GM21619 (cell line): Measurements from ENCODE around the gene TULP4.

Source experiments
- ATAC-seq: cut with Tn5 transposase; IDR thresholded peaks from one replicate; pipeline ENCODE4 v1.9.1; 2021; ENCODE audit not compliant: unreplicated experiment

TULP4 gene

DNA sequence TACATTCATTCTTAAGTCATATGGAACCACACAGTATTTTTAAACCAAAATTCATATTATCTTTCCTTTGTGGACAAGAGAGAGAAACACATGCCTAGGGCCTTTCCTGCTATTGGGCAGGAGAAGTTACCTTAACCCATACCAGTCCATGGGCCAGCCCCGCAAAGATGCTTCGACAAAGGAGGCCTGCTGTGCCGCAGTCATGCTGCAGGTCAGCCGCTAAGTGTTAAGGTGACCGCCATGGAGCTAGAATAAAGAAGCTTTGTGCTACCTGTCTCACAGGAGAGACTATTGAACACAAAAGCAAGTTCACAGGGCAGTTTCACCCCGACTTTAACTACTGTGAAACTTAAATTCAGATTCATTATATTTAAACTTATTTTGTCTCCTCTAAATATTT lies 185.4 kb downstream of the TULP4 start:
- no peak for ATAC-seq

DNA sequence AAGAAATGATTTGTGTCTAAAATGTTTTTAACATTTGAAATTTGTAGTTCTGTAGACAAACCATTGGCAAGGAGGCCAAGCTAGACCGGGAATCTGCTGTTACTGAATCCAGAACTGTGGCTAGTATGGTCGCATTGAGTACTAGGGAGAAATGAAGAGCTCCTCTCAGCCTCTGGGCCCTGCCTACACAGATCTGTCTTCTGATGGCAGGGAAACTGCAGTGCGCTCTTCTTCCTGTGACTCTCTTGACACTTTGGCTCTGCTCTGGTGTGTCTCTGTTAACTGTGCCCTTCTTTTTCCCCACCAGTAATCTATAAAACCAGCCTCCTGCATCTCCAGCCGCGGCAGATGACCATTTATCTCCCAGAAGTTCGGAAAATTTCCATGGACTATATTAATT lies 186.1 kb downstream of the TULP4 start:
- ATAC-seq, result no peak

DNA sequence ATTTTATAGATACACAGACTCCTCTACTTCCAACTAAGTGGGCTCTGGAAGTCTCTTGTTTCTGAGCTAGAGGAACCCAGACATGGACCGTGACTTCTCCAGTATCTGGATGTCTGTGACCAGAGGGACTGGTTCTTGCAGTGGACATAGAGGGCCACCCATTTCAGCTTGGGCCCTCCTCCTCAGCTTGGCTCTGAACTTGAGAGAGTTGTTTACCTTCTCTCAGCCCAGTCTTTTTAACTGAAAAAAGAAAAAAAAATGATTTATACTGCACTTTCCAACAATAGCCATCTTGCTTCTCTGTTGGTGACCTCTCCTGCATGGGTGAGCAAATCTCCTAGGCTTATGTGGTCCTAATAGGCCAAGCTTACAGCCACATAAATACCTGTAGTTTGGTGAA lies 187.3 kb downstream of the TULP4 start:
- no peak for ATAC-seq

DNA sequence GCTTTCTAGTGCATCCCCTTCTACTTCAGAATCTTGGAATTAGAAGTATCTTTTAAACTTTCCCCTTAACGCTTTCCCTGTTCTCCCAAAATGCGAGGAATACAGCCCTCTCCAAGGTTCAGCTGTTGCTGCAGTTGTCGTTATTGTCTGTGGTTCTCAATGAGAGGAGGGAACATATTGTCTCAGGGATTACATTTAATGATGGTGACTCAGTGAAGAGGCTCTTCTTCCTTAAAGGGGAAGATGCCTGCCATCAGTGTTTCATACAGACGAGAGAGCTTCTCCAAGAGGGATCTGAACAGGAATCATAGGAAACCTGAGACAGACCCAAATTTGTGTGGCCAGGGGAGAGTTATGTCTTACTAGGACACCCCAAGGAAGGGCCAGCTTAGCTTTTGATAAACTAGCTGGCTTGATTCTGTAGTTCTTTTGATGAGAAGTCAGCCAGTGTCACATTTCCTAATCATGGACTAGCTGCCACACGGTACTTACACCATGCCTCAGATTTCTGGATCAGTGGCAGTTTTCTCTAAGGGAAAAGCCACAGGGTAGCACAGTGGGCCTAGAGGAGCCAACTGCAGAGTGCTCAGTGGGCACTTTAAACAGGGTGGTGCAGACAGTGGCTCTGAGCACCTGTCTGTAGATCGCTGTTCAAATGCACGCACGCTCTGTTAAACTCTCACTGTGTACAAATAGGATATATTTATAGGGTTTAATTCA lies 187.9 kb downstream of the TULP4 start:
- no peak for ATAC-seq

DNA sequence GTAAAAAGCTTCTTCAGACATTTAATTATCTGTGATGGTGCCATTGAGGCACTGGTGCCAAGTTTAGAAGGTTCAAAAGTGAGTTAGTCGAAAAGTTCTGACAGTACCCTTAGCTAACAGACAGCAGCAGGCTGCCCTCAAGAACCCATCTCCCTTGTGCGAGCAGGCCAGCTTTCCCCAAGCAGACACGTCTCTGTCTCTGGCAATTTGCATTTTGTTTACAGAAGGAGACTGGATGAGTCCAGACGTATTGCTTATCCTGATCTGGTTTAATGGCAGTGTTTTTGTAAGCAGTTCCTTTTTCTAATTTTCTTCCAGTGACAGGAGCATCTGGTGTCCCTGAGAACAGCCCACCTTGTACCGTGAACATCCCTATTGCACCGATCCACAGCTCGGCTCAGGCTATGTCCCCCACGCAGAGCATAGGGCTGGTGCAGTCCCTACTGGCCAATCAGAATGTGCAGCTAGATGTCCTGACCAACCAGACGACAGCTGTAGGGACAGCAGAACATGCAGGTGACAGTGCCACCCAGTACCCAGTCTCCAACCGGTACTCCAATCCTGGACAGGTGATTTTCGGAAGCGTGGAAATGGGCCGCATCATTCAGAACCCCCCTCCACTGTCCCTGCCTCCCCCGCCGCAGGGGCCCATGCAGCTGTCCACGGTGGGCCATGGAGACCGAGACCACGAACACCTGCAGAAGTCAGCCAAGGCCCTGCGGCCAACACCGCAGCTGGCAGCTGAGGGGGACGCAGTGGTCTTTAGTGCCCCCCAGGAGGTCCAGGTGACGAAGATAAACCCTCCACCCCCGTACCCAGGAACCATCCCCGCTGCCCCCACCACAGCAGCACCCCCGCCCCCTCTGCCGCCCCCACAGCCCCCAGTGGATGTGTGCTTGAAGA lies 189.3 kb downstream of the TULP4 start:
- ATAC-seq, result no peak

DNA sequence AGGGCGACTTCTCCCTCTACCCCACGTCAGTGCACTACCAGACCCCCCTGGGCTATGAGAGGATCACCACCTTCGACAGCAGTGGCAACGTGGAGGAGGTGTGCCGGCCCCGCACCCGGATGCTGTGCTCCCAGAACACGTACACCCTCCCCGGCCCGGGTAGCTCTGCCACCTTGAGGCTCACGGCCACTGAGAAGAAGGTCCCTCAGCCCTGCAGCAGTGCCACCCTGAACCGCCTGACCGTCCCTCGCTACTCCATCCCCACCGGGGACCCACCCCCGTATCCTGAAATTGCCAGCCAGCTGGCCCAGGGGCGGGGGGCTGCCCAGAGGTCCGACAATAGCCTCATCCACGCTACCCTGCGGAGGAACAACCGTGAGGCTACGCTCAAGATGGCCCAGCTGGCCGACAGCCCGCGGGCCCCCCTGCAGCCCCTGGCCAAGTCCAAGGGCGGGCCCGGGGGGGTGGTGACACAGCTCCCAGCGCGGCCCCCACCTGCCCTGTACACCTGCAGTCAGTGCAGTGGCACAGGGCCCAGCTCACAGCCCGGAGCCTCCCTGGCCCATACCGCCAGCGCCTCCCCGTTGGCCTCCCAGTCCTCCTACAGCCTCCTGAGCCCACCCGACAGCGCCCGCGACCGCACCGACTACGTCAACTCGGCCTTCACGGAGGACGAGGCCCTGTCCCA lies 190.1 kb downstream of the TULP4 start:
- no peak for ATAC-seq

DNA sequence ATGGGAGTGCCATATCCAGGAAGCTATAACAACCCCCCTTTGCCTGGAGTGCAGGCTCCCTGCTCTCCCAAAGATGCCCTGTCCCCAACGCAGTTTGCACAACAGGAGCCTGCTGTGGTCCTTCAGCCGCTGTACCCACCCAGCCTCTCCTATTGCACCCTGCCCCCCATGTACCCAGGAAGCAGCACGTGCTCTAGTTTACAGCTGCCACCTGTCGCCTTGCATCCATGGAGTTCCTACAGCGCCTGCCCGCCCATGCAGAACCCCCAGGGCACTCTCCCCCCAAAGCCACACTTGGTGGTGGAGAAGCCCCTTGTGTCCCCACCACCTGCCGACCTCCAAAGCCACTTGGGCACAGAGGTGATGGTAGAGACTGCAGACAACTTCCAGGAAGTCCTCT lies 191.0 kb downstream of the TULP4 start:
- ATAC-seq, result no peak

DNA sequence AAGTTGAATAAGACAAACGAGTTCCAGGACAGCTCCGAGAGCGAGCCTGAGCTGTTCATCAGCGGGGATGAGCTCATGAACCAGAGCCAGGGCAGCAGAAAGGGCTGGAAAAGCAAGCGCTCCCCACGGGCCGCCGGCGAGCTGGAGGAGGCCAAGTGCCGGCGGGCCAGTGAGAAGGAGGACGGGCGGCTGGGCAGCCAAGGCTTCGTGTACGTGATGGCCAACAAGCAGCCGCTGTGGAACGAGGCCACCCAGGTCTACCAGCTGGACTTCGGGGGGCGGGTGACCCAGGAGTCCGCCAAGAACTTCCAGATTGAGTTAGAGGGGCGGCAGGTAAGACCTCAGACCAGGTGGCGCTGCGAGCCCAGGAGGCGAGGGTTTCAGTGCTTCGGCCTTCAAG lies 191.6 kb downstream of the TULP4 start:
- no peak for ATAC-seq

DNA sequence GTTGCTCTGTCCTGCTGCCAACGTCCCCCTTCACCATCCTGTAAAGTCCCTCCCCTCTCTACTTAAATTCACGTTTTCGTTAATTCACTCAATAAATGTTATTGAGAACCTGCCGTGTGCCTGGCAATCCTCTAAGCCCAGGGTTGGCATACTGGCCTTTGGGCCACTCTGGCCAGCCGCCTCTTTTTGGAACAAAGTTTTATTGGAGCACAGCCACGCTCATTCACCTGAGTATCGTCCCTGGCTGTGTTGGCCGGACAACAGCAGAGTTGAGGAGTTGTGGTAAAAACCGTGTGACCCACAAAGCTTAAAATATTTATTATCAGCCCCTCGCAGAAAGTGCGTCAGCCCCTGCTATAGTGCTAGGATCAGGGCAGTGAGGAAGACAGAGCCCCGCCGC lies 192.9 kb downstream of the TULP4 start:
- no peak for ATAC-seq

DNA sequence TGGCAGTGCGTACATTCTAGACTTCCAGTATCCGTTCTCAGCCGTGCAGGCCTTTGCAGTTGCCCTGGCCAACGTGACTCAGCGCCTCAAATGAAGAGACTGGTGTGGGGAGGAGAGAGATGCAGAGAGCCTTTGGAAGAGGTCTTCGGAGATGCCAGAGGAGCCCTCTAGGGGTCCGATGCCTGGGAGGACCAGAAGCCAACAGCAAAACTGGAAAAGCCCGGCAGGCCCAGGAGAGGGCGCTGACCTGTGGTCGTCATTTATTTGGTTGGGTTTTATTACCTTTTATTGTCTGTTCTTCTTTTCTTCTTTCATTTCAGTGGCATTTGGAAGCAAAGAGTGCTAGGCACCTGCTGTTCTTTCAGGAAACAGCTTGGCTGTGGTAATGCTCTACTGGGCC lies 194.3 kb downstream of the TULP4 start:
- no peak for ATAC-seq

DNA sequence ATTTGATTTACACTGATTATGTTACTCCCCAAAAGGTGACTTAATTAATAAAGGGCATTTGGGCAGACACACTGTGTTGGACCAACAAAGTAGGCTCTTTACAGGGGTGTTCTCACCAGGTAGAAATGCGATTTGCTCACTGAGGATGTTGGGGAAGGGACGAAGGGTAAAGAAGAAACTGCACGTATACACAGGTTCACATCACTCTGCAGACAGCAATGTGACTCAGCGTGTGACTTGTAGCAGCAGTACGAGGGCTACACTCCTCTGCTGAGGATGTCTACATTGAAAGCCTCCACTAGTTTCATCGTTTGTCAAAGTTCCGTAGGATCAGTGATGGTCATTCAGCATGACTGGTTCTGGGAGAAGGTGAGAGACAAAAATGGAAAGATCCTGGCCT lies 194.9 kb downstream of the TULP4 start:
- no peak for ATAC-seq

DNA sequence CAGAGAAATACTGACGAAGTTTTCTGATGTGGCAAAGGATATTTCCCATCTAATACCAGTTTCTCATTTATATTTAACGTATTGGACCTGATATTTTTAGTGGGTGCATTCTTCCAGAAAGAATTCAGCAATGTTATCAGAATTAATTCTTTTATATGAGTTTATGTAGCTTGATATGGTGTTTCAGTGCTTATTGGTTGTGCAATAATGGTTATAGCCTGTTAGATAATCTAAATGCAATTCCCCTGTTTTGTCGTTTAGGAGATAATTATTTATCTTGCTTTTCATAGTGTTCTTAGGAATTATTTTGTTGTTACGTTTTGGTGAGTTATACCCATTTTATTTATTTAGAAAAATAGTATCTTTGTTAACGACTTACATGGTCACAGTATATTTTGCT lies 196.2 kb downstream of the TULP4 start:
- no peak for ATAC-seq

DNA sequence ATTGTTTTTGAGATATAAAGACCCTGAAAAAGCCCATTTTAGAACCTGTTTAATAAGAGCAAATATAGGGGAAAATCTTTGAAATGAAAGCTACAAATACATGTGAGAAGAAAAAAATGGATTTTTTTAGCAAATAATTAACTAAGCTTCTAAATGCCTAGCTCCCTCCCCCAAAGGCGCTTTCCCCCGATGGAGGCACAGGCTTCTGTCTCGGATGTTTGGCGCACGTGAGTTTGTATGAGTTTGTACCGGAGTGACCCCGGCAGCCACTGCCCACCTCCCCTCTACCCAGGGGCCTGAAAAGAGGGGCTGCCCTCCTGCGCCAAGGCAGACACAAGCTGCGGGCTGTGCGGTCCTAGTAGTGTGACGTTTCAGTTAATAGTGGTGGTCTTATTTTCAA lies 197.2 kb downstream of the TULP4 start:
- ATAC-seq, result no peak

DNA sequence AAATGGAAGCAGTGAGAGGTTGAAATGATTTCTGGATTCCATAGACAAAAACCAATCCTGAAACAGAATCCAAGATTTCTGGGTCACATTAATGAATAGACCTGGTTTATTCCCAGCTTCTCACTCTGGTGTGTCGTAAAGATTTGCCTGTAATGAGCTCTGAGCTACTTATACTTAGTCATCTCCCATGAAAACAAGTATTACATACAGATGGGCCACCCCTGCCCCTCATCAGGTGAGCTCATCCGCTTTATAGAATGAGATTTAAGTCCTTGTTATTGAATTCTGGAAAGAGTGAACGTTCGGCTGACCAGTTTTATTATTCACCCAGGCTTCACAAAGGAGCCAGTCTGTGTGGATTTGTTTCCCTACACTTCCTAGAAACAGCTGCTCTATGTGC lies 200.5 kb downstream of the TULP4 start:
- ATAC-seq, result no peak

DNA sequence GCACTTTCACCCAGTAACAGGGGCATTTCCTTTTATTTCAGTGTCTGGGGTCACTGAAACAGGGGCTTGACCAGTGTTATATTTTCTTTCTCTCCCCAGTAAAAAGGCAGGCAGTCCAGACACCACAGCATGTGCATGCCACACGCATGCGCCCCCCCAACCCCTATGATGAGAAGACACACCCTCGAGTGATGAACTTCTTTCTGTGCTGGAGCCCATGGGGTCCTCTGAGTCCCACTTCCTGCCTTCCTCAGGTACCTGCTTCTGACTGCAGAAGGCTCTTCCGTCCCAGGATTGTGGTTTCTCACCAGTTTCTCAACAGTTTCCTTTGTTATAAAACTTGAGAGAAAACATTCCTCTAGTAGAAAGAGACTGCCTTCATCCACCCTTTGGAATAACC lies 201.9 kb downstream of the TULP4 start:
- no peak for ATAC-seq

DNA sequence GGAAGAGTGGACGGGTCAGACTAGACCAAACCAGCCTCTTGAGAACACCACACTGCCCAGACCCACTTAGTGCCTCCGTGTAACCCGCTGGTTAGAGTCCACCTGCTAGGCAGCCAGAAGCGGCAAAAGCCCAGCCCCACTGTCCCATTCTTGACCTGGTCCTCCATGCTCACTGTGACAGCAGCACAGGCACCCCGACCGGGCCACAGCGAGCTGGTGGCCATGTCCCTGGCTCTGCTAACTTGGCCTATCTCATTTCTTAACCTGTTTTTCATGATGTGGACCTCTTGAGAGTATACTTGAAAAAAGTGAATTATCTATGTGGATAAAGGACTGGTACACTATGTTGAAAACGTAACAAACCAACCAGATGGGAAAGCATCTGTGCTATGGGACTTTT lies 202.7 kb downstream of the TULP4 start:
- ATAC-seq, result no peak

DNA sequence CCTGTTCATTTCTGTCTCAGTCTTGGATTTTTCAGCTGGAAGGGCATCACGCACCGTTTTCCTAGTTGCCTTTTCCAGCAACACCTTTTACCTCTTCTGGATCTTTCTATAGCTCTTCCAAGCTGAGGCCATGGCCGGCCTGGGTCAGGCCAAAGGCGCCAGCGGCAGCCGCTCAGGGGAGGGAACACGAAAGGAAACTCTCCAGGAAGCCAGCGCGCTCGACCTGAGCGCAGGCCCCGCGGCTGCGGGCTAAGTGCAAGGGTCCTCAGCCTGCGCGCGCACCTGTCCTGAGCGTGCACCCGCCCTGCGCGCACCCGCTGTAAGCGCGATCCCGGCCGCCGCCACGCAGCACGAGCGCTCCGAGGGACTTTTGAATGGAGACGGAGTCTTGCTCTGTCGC lies 203.8 kb downstream of the TULP4 start:
- no peak for ATAC-seq

DNA sequence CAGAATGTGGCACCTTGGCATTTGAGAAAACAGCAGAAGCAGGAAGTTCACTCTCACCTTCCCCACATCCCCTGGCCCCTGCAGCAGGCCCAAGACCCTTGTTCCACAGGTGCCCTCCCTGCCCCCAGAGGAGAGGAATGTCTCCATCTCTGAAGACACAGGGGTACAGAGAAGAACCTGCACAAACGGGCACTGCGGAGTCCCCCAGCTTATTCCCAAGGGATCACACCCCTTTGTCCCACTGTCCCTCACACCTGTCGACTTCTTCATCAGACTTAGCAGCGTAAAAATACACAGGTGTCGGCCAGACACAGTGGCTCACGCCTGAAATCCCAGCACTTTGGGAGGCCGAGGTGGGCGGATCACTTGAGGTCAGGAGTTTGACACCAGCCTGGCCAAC lies 204.8 kb downstream of the TULP4 start:
- no peak for ATAC-seq

DNA sequence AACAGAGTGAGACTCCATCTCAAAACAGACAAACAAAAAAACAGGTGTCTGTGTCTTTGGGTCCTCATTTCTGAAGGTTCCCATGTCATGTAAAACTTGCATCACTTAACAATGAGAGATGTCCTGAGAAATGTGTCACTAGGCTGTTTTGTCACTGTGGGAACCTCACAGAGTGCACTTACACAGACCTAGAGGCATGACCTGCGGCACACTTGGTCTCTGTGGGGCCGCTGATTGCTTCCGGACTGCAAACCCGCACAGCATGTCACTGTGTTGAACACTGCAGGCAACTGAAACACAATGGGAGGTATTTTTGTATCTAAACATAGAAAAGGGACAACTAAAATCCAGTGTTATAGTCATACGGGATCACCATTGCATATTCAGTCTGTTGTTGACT lies 205.3 kb downstream of the TULP4 start:
- ATAC-seq, result peak; percentile 46

DNA sequence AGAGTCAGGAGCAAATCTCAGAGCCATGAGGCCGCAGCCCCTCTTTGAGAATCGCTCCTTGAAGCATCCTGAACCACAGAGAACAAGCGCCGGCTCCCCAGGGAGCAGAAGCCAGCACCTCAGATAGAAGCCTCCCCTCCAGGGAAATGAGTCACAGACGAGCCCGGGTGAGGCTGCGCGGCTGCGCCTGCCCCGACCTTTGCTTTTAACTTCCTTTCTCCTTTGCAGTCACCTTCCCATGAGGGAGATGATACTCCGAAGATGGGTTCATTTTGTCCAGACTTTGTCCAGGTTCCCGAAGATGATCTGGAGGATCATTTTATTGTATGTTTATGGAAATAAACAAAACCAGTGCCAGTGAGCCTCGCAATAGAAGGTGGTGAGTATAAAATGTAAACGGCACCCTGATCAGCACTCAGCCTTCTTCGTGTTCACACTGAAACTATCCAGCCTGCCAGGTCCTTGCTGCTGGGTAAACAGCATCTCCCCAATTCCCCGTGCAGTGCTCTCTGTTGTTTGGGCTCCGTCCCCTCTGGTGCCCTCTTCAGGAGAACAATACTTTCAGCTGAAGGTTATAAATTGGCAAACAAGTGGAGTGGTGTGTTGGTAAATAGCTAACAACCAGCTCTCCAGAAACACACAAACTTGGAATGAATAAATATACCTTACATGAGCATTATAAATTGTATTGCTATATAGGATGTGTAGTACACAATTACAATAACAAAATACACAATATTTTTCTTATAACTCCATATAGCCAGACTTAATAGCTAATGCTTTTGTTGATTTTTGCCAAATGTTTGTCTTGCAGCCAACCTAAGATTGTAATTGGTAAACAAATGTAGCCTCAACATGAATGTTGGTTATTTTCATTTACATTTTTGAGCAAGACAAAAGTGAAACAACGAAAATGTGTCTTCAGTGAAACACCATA lies 206.2 kb downstream of the TULP4 start:
- ATAC-seq, result peak; percentile 74

DNA sequence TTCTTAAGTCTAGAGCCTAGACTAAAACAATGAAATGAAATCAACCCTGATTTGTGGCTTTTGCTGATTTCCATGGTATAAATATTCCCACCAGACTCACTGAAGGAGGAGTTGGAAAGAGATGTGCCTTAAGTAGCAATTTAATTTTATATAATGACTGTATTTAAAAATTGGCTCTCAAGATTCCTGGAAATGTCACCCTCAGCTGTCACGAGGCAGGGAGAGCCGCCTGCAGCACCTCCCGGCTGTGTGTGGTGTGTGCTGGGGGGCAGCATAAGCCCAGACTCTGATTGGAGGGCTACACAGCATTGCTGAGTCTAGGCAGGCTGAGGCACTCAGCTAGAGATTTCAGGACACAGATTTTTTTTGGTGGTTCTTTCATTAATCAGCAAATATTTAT lies 207.0 kb downstream of the TULP4 start:
- no peak for ATAC-seq
